Lung (tissue), 12 donors: ENCODE data around the gene CTDSP1. TPM values are rescaled to one million over a fixed set of nuclear protein-coding genes. Genes with fewer than 3 reads are reported as not detected.
A peak's percentile ranks its signal among the peaks of the same experiment; 100 is the strongest.

Source experiments
- ATAC-seq: fragments of 200-7000 bp; cut with Tn5 transposase; one replicate; pipeline ENCODE4 v1.9.1; 2020; ENCODE audit warnings: moderate number of reproducible peaks; ENCODE audit not compliant: insufficient read depth, low FRiP score
- DNase-seq, 3 donors: peaks; one replicate each; pipeline ENCODE4 v3.0.0-alpha.2; 2013 to 2017
- H3K27ac ChIP-seq, 2 donors: one replicate each; pipeline ENCODE4 v1.5.1; 2013; ENCODE audit warnings: mild to moderate bottlenecking in 2 of 2, moderate library complexity in 2 of 2, control low read depth in 1 of 2, inconsistent platforms in 1 of 2, low read depth in 1 of 2, low read length in 1 of 2
- H3K27me3 ChIP-seq, 3 donors: one replicate each; pipeline ENCODE4 v1.5.1; 2013; ENCODE audit warnings: low read length in 2 of 3; ENCODE audit not compliant: control insufficient read depth in 3 of 3, insufficient read depth in 3 of 3
- H3K36me3 ChIP-seq, 4 donors: one replicate each; pipeline ENCODE4 v1.5.1; 2013; ENCODE audit warnings: low read length in 4 of 4, mild to moderate bottlenecking in 1 of 4, moderate library complexity in 1 of 4; ENCODE audit not compliant: control insufficient read depth in 4 of 4, insufficient read depth in 4 of 4
- H3K4me1 ChIP-seq, 5 donors: one replicate each; pipeline ENCODE4 v1.5.1; 2013; ENCODE audit warnings: low read length in 5 of 5, mild to moderate bottlenecking in 2 of 5, moderate library complexity in 1 of 5; ENCODE audit not compliant: control insufficient read depth in 5 of 5, insufficient read depth in 5 of 5
- H3K4me3 ChIP-seq: one replicate; pipeline ENCODE4 v1.5.1; 2013; ENCODE audit warnings: mild to moderate bottlenecking, control low read depth, moderate library complexity
- H3K9ac ChIP-seq, 2 donors: one replicate each; pipeline ENCODE4 v1.5.1; 2013; ENCODE audit warnings: low read length in 2 of 2, control low read depth in 1 of 2; ENCODE audit not compliant: insufficient read depth in 1 of 2
- H3K9me3 ChIP-seq, 4 donors: one replicate each; pipeline ENCODE4 v1.5.1; 2013; ENCODE audit warnings: low read length in 3 of 4, mild to moderate bottlenecking in 1 of 4, moderate library complexity in 1 of 4; ENCODE audit not compliant: control insufficient read depth in 4 of 4, insufficient read depth in 3 of 4
- WGBS, 2 donors: extraction: QIAGEN DNeasy Blood & Tissue Kit; methylation state at CpG; one replicate each; pipeline ENCODE4 v1.1.7; 2013; 5-methylcytosine and 5-hydroxymethylcytosine counted together
- polyA plus RNA-seq, 2 donors: library from polyadenylated mRNA; stranded (reverse); fragments of 200-250 nt; gene quantifications; one replicate each; pipeline ENCODE4 v1.2.1, GENCODE V29; 2013
- total RNA-seq, 2 donors: library from RNA; depleted of rRNA in 1 of 2; stranded (reverse); fragments of >200 nt in 1 of 2; gene quantifications; one replicate each; pipeline ENCODE4 v1.2.1, GENCODE V29; 2014 to 2021
- TF ChIP-seq, protein P1 (sequence below): IDR thresholded peaks from 2 replicates; pipeline ENCODE4 v1.5.1; 2012; ENCODE audit warnings: mild to moderate bottlenecking; ENCODE audit errors: control extremely low read depth, extremely low read depth
- donor health status: control.
- donor health status: control.
- donor health status: Bipolar disorder and iron deficiency.
- donor health status: healthy.
- donor health status: DM: yes; HTN: yes; CAD: no.

CTDSP1 gene
- total and polyA plus RNA-seq, 4 donors = 113 to 183 (median 139) TPM

- TF ChIP-seq, protein P1, sequence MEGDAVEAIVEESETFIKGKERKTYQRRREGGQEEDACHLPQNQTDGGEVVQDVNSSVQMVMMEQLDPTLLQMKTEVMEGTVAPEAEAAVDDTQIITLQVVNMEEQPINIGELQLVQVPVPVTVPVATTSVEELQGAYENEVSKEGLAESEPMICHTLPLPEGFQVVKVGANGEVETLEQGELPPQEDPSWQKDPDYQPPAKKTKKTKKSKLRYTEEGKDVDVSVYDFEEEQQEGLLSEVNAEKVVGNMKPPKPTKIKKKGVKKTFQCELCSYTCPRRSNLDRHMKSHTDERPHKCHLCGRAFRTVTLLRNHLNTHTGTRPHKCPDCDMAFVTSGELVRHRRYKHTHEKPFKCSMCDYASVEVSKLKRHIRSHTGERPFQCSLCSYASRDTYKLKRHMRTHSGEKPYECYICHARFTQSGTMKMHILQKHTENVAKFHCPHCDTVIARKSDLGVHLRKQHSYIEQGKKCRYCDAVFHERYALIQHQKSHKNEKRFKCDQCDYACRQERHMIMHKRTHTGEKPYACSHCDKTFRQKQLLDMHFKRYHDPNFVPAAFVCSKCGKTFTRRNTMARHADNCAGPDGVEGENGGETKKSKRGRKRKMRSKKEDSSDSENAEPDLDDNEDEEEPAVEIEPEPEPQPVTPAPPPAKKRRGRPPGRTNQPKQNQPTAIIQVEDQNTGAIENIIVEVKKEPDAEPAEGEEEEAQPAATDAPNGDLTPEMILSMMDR = no peak
- Histone ChIP-seq H3K9me3 (no peaks in the 10 kb centered on the region), H3K4me3 (no peak within 1 kb of the TSS), H3K9ac (no peak within 1 kb of the TSS), H3K27ac (no peak within 1 kb of the TSS), H3K27me3 (no peaks in the 10 kb centered on the region), H3K4me1 (peaks cover 0 to 3% (median 0%) of the 10 kb centered on the region in 5 donors), H3K36me3 (no peaks in the 10 kb centered on the region)
- DNase-seq = no peak
- no peak for ATAC-seq
- 87 to 91% methylated on average over 9 of the region's 9 CpGs for WGBS, 2 donors
Observed at GRCh38 chr2:218418717-218419458, 19.2 kb downstream of the CTDSP1 start, which contains the start of gene VIL1. TSS of gene VIL1 (plus strand) at chr2:218419123. CDS start at chr2:218423779, 4,656 bp downstream.

DNA sequence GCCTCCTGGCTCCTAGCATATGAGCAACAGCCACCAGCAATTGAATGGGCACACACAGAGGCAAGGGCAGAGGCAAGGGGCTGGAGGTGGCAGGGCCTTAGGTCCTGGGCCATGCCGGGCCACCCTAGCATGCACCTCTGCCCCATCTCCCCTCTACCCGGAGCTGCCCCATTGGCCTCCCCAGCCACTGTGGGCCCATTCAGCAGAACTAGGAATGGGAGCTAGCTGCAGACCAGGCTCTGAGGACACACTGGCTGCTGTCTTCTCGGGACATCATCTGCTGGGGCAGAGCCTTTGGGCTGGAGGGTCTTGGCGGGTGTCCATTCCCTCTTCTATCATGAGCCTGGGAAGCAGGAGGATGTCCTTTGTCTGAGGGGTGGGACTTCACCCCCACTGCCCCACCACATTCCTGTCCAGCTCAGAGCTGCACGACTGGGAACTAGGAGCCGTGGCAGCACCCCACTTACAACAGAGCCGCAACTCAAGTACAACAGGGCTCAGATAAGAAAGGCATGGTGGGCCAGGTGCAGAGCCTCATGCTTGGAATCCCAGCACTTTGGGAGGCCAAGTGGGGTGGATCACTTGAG, 20.1 kb downstream of the CTDSP1 start:
- Histone ChIP-seq H3K4me1 (peaks cover 0 to 3% (median 0%) of the 10 kb centered on the region in 5 donors), H3K36me3 (no peaks in the 10 kb centered on the region), H3K27me3 (no peaks in the 10 kb centered on the region), H3K27ac (no peak overlapping the region), H3K4me3 (no peak overlapping the region), H3K9ac (no peak overlapping the region), H3K9me3 (no peaks in the 10 kb centered on the region)
- 81 to 91% methylated on average over 7 of the region's 7 CpGs for WGBS, 2 donors
- DNase-seq (peak in 1 of 3 donors; percentile 28), ATAC-seq (no peak)
- TF ChIP-seq, protein P1 = no peak

- Histone ChIP-seq H3K27me3 (no peaks in the 10 kb centered on the region), H3K27ac (no peak overlapping the region), H3K9me3 (no peaks in the 10 kb centered on the region), H3K9ac (no peak overlapping the region), H3K36me3 (no peaks in the 10 kb centered on the region), H3K4me1 (peaks cover 0 to 3% (median 0%) of the 10 kb centered on the region in 5 donors), H3K4me3 (no peak overlapping the region)
- 86 to 87% methylated on average over 2 of the region's 2 CpGs for WGBS, 2 donors
- TF ChIP-seq, protein P1 = no peak
- DNase-seq (peak in 1 of 3 donors; percentile 13), ATAC-seq (no peak)
Observed at GRCh38 chr2:218421027-218421426, 21.4 kb downstream of the CTDSP1 start.
